ENCODE measurements around the gene TRIO. TPM values are rescaled to one million over a fixed set of nuclear protein-coding genes. Genes with fewer than 3 reads are reported as not detected.

Gene TRIO
- total RNA-seq, 1 donor from 2014 or later: 163 TPM

DNA sequence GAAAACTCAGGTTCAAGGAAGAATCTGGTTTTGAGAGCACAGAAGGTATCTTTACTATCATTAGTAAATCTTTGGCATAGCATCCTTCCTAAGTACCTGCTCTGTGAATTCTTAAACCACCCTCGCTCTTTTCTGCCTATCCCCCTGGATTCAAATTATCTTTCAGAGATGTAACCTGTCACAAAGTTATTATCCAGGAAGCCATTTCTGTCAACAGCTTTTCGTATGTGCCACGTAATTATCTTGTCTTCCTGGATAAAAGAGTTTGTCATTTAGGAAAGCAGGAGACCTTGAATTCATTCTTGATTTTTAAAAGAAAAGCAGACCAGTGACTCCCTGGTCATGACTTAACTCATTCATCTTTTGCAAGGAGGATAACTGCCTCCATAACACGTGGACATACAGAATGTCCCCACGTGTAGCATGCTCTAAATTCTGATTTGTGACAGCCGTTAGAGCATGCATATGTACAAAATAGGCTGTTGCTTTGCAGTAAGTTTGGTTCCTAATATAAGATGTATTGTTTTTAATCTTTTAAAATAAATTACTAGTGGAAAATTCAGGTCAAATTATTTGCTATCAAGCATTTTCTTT lies 189.0 kb downstream of the TRIO start:
- H3K9me3 Mint-ChIP-seq (ENCODE audit: low read depth): no peaks in the 10 kb centered on the region
- H3K36me3 Mint-ChIP-seq (ENCODE audit: insufficient read depth): peaks cover 12% of the 10 kb centered on the region
- no peak for DNase-seq (ENCODE audit: low spot score, unreplicated experiment)
- H3K4me1 Mint-ChIP-seq (ENCODE audit: low read depth): no peaks in the 10 kb centered on the region
- no peak overlapping the region for H3K4me3 Mint-ChIP-seq (ENCODE audit: low read depth)
- no peak overlapping the region for H3K27ac Mint-ChIP-seq
- H3K27me3 Mint-ChIP-seq: no peaks in the 10 kb centered on the region
- TF ChIP-seq, protein P1, sequence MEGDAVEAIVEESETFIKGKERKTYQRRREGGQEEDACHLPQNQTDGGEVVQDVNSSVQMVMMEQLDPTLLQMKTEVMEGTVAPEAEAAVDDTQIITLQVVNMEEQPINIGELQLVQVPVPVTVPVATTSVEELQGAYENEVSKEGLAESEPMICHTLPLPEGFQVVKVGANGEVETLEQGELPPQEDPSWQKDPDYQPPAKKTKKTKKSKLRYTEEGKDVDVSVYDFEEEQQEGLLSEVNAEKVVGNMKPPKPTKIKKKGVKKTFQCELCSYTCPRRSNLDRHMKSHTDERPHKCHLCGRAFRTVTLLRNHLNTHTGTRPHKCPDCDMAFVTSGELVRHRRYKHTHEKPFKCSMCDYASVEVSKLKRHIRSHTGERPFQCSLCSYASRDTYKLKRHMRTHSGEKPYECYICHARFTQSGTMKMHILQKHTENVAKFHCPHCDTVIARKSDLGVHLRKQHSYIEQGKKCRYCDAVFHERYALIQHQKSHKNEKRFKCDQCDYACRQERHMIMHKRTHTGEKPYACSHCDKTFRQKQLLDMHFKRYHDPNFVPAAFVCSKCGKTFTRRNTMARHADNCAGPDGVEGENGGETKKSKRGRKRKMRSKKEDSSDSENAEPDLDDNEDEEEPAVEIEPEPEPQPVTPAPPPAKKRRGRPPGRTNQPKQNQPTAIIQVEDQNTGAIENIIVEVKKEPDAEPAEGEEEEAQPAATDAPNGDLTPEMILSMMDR (IDR thresholded peaks at IDR 0.05; ENCODE audit: unreplicated experiment): no peak

DNA sequence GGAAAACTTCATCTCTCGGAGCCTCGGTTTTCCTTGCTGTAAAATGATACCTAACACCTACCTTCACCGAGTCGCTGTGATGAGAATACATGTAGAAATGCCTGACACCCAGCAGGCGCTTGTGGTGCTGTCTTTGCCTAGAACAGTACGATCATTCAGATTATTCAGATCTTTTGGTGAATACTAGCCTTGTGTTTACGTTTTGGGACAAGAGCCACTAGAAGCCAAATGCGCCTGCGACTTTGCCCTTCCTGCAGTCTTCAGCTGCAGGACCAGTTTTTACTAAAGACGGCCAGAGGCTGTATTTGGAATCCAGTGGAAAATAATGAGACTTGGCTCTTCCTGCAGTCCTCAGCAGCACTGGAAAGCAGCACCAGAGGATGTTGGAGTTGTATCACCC lies 189.6 kb downstream of the TRIO start:
- DNase-seq (ENCODE audit: low spot score, unreplicated experiment): no peak
- no peaks in the 10 kb centered on the region for H3K4me1 Mint-ChIP-seq (ENCODE audit: low read depth)
- no peak overlapping the region for H3K27ac Mint-ChIP-seq
- H3K36me3 Mint-ChIP-seq (ENCODE audit: insufficient read depth): peaks cover 14% of the 10 kb centered on the region
- no peaks in the 10 kb centered on the region for H3K9me3 Mint-ChIP-seq (ENCODE audit: low read depth)
- no peaks in the 10 kb centered on the region for H3K27me3 Mint-ChIP-seq
- H3K4me3 Mint-ChIP-seq (ENCODE audit: low read depth): no peak overlapping the region
- TF ChIP-seq, protein P1 (IDR thresholded peaks at IDR 0.05; ENCODE audit: unreplicated experiment): no peak

DNA sequence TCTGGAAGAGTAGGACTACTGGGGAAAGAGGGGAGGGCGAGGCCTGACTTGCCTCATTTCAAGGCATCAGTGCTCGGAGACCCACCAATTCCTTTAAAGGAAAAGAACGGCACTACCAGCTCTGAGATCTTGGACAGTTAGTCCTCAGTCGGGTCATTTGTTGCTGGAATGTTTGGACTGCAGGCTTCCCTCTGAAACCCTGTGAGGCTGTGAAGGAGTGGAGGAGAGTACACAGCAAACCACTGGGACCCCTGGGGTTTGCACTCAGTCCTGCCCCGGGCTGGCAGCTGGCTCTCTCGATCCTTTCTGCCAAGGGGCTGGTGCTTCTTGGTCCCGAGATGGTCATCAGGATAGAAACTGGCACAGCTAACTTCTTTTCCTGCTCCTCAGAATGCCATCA lies 194.5 kb downstream of the TRIO start:
- Mint-ChIP-seq H3K27me3 (no peaks in the 10 kb centered on the region), H3K36me3 (ENCODE audit: insufficient read depth) (peaks cover 14% of the 10 kb centered on the region), H3K4me3 (ENCODE audit: low read depth) (no peak overlapping the region), H3K27ac (no peak overlapping the region), H3K4me1 (ENCODE audit: low read depth) (peaks cover 23% of the 10 kb centered on the region), H3K9me3 (ENCODE audit: low read depth) (no peaks in the 10 kb centered on the region)
- TF ChIP-seq, protein P1 (IDR thresholded peaks at IDR 0.05; ENCODE audit: unreplicated experiment): no peak
- DNase-seq (ENCODE audit: low spot score, unreplicated experiment): no peak

DNA sequence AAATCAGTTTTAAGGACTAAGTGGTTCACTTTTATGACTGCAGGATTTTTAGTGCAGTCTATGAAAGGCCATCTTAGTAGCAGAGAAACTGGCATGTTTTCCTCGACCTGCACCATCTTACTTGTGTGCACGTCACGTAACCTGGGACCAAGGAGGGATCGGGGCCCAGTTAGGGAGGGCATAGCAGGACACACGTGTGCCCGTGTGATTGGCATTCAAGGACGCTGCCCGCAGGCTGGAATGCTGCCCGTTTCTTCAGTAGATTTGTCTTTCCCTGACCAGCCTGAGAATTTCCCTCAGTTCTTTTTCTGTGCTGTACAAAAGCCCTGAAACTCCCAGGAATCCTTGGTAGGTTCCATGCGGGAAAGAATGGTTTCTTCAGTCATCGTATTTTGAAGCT lies 196.3 kb downstream of the TRIO start:
- Mint-ChIP-seq H3K36me3 (ENCODE audit: insufficient read depth) (peaks cover 17% of the 10 kb centered on the region), H3K9me3 (ENCODE audit: low read depth) (no peaks in the 10 kb centered on the region), H3K4me3 (ENCODE audit: low read depth) (no peak overlapping the region), H3K27me3 (no peaks in the 10 kb centered on the region), H3K4me1 (ENCODE audit: low read depth) (peaks cover 30% of the 10 kb centered on the region), H3K27ac (no peak overlapping the region)
- no peak for DNase-seq (ENCODE audit: low spot score, unreplicated experiment)
- TF ChIP-seq, protein P1 (IDR thresholded peaks at IDR 0.05; ENCODE audit: unreplicated experiment): no peak

DNA sequence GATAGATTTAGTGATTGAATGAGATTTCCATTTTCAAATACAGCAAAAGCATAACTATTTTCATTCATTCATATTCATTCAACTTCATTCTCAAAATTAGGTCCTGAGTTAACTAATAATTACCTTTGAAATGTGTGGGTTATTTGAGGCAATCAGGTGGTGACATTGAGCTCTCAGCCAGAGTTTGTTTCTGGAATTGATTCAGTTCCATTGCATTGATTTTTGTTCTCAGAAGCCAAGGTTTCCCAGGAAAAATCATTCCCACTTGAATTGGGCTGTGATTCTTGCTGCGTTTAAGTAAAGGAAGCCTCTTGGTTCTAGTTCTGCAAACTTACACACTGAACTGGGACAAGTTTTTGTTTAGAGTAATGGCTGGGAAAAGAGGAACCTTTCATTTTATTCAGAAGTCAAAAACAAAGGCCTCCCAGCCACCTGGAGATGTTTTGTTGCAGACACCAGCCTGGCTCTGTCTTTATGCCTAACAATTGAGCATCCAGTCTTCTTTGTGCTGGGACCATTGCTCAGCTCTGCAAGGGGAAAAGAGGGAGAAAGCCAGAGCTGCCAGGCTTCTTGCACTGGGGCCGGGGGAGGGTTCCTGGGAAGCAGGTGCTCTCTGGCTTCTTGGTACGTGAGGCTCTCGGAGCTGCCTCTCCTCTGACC lies 198.6 kb downstream of the TRIO start:
- Mint-ChIP-seq H3K4me1 (ENCODE audit: low read depth) (peaks cover 34% of the 10 kb centered on the region), H3K9me3 (ENCODE audit: low read depth) (no peaks in the 10 kb centered on the region), H3K27ac (peak overlapping the region; percentile 91), H3K36me3 (ENCODE audit: insufficient read depth) (peaks cover 25% of the 10 kb centered on the region), H3K27me3 (no peaks in the 10 kb centered on the region), H3K4me3 (ENCODE audit: low read depth) (peak overlapping the region; percentile 2)
- TF ChIP-seq, protein P1 (IDR thresholded peaks at IDR 0.05; ENCODE audit: unreplicated experiment): no peak
- no peak for DNase-seq (ENCODE audit: low spot score, unreplicated experiment)

All from progenitor cell of endocrine pancreas (in vitro differentiated cells).